ENCODE results near the gene COL3A1. TPM values are rescaled to one million over a fixed set of nuclear protein-coding genes. Genes with fewer than 3 reads are reported as not detected.

Gene COL3A1
- total and polyA plus RNA-seq, 2 of the 8 experiments (the other 6 are each of a cell fraction or from before 2014, with no cell fraction given), result 0.07 to 0.11 TPM

DNA sequence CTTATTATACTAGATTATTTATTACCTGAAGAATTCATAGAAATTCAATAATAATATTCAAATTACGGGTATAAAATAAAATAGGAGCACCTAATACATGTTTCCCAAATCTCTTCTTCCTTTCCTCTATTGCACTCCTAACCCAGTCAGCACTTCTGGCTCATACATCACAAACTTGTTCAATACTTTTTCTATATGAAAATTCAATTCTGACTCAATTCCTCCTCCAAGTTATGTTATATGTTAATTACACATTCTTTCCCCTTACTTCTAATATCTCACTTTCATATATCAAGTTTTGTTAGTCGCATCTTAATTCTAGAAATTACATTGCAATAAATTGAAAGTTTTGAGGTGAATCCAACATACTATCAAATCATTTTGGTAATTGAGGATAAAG lies 17.9 kb upstream of the COL3A1 start:
- H3K9ac ChIP-seq (replicated peaks in 1 of 4; ENCODE audit: extremely low read depth in 1 of 4, low read depth in 3 of 4, low read length in 3 of 4), result no peak overlapping the region
- H3K14ac ChIP-seq (ENCODE audit: insufficient read length), result no peak overlapping the region
- H3K56ac ChIP-seq (replicated peaks; ENCODE audit: insufficient read length, low read depth, low read length), result no peak overlapping the region
- H4K20me1 ChIP-seq (replicated peaks in 1 of 2; ENCODE audit: control insufficient read depth in 1 of 2, insufficient read depth in 2 of 2, low read length in 2 of 2), result no peaks in the 10 kb centered on the region
- H3K4me3 ChIP-seq (ENCODE audit: extremely low read depth in 1 of 4, insufficient read depth in 2 of 4, low read depth in 3 of 4, low read length in 4 of 4), result no peak overlapping the region
- H2BK5ac ChIP-seq (ENCODE audit: low read depth, low read length), result no peak overlapping the region
- CTCF ChIA-PET (ENCODE audit: partially characterized antibody), result no interaction called here
- TF ChIP-seq KDM1A (IDR thresholded peaks at IDR 0.05; ENCODE audit: borderline replicate concordance, low read length) (no peak), SIX5 (IDR thresholded peaks at IDR 0.05; ENCODE audit: low read depth, low read length) (no peak)
- no peaks in the 10 kb centered on the region for H3K36me3 ChIP-seq (ENCODE audit: control insufficient read depth in 2 of 4, insufficient read depth in 4 of 4, low read length in 3 of 4)
- H2BK120ac ChIP-seq (replicated peaks; ENCODE audit: low read depth, low read length), result no peak overlapping the region
- no peak overlapping the region for H3K4me2 ChIP-seq (ENCODE audit: insufficient read depth in 1 of 2, low read depth in 2 of 2, low read length in 2 of 2)
- no peak overlapping the region for H3K18ac ChIP-seq (ENCODE audit: extremely low read depth, low read length)
- no peak for DNase-seq (ENCODE audit: low read depth in 1 of 2, low spot score in 2 of 2)
- H3K27me3 ChIP-seq (replicated peaks in 1 of 4; ENCODE audit: control insufficient read depth in 3 of 4, extremely low read depth in 1 of 4, insufficient read depth in 3 of 4, low read length in 3 of 4), result no peaks in the 10 kb centered on the region
- H3K23ac ChIP-seq (ENCODE audit: insufficient read length), result no peak overlapping the region
- H4K5ac ChIP-seq (ENCODE audit: insufficient read length, low read depth, low read length), result no peak overlapping the region
- H2BK15ac ChIP-seq (ENCODE audit: low read length), result no peak overlapping the region
- no peak overlapping the region for H4K8ac ChIP-seq (ENCODE audit: extremely low read depth, insufficient read depth, low read length)
- H2BK20ac ChIP-seq (ENCODE audit: low read length), result no peak overlapping the region
- H2AK5ac ChIP-seq (ENCODE audit: low read depth, low read length), result no peak overlapping the region
- no peaks in the 10 kb centered on the region for H3K79me2 ChIP-seq (ENCODE audit: control insufficient read depth in 1 of 2, insufficient read depth in 2 of 2, low read length in 2 of 2)
- POLR2A ChIA-PET (ENCODE audit: partially characterized antibody), result no interaction called here
- no peak overlapping the region for H4K91ac ChIP-seq (replicated peaks; ENCODE audit: insufficient read length, low read length)
- WGBS, 2 experiments (ENCODE audit: extremely low coverage in 1 of 2, insufficient coverage in 1 of 2, insufficient read length in 1 of 2, insufficient replicate concordance in 2 of 2, low coverage in 1 of 2, low lambda C conversion rate in 2 of 2, missing lambda C conversion rate in 1 of 2), result 96% methylated on average over 2 of the region's 2 CpGs; no CpG with 5 or more reads in 1 of the 2 experiments
- no peak overlapping the region for H3K27ac ChIP-seq (ENCODE audit: low read depth, low read length)
- H2AFZ ChIP-seq (ENCODE audit: low read length), result no peak overlapping the region
- H3K4ac ChIP-seq (replicated peaks; ENCODE audit: insufficient read length, low read depth, low read length), result no peak overlapping the region
- no peaks in the 10 kb centered on the region for H3K9me3 ChIP-seq (ENCODE audit: insufficient read depth in 2 of 2, low read depth in 1 of 2, low read length in 1 of 2)
- H3K4me1 ChIP-seq (replicated peaks in 1 of 4; ENCODE audit: control insufficient read depth in 3 of 4, insufficient read depth in 4 of 4, low read length in 3 of 4), result no peaks in the 10 kb centered on the region
- no peak overlapping the region for H2BK12ac ChIP-seq (ENCODE audit: low read depth, low read length)
- no peaks in the 10 kb centered on the region for H3K23me2 ChIP-seq (ENCODE audit: low read depth, low read length)
- H3K79me1 ChIP-seq (ENCODE audit: low read depth, low read length), result no peaks in the 10 kb centered on the region
- FAIRE-seq, result no peak

Measured in H1 (cell line).